ENCODE results near the gene MIR17HG.
"Not testable (repeated sequence)": the region's sequence is repeated elsewhere in the genome, so short reads cannot be mapped to it uniquely, and the experiment has no call there.

The MIR17HG gene

DNA sequence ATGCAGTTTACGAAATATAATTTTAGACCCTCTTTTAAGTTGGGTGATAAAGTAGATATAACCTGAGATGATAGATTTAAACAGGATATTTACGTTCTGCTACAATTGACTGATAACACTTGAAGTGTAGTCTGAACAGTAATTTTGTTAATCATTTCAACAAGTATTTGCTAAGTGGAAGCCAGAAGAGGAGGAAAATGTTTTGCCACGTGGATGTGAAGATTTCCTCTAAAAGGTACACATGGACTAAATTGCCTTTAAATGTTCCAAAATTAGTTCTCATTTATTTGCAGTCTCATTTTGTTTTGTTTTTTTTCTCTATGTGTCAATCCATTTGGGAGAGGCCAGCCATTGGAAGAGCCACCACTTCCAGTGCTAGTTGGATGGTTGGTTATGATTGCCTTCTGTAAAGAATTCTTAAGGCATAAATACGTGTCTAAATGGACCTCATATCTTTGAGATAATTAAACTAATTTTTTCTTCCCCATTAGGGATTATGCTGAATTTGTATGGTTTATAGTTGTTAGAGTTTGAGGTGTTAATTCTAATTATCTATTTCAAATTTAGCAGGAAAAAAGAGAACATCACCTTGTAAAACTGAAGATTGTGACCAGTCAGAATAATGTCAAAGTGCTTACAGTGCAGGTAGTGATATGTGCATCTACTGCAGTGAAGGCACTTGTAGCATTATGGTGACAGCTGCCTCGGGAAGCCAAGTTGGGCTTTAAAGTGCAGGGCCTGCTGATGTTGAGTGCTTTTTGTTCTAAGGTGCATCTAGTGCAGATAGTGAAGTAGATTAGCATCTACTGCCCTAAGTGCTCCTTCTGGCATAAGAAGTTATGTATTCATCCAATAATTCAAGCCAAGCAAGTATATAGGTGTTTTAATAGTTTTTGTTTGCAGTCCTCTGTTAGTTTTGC, 2.8 kb downstream of the MIR17HG start:
- no peaks in the 10 kb centered on the region for H3K9me3 Mint-ChIP-seq
- H3K4me3 Mint-ChIP-seq: no peak overlapping the region
- peaks cover 14% of the 10 kb centered on the region for H3K4me1 Mint-ChIP-seq
- ATAC-seq (replicated peaks; ENCODE audit: extremely low read depth, poor library complexity, severe bottlenecking): no peak
- H3K36me3 Mint-ChIP-seq (ENCODE audit: insufficient read depth): peaks cover 35% of the 10 kb centered on the region
- no peak for DNase-seq (ENCODE audit: low spot score in 2 of 2)
- no peaks in the 10 kb centered on the region for H3K27me3 Mint-ChIP-seq
- no peak overlapping the region for H3K27ac Mint-ChIP-seq (ENCODE audit: low read depth)

GRCh38 chr13:91351123-91351522, 3.6 kb downstream of the MIR17HG start:
- Mint-ChIP-seq H3K27ac (ENCODE audit: low read depth) (no peak overlapping the region), H3K4me3 (no peak overlapping the region), H3K4me1 (peaks cover 14% of the 10 kb centered on the region), H3K36me3 (ENCODE audit: insufficient read depth) (peaks cover 41% of the 10 kb centered on the region), H3K9me3 (no peaks in the 10 kb centered on the region), H3K27me3 (no peaks in the 10 kb centered on the region)
- DNase-seq (ENCODE audit: low spot score in 2 of 2) (no peak), ATAC-seq (replicated peaks; ENCODE audit: extremely low read depth, poor library complexity, severe bottlenecking) (no peak)

GRCh38 chr13:91351980-91352379, 4.5 kb downstream of the MIR17HG start:
- Mint-ChIP-seq H3K4me3 (no peak overlapping the region), H3K27ac (ENCODE audit: low read depth) (no peak overlapping the region), H3K9me3 (no peaks in the 10 kb centered on the region), H3K36me3 (ENCODE audit: insufficient read depth) (peaks cover 43% of the 10 kb centered on the region), H3K27me3 (no peaks in the 10 kb centered on the region), H3K4me1 (peaks cover 11% of the 10 kb centered on the region)
- ATAC-seq (replicated peaks; ENCODE audit: extremely low read depth, poor library complexity, severe bottlenecking): no peak
- DNase-seq (ENCODE audit: low spot score in 2 of 2): no peak

GRCh38 chr13:91352891-91353290, 5.4 kb downstream of the MIR17HG start:
- ATAC-seq (replicated peaks; ENCODE audit: extremely low read depth, poor library complexity, severe bottlenecking); H3K9me3 Mint-ChIP-seq; H3K4me1 Mint-ChIP-seq; DNase-seq (ENCODE audit: low spot score in 2 of 2); H3K4me3 Mint-ChIP-seq; H3K27me3 Mint-ChIP-seq; H3K27ac Mint-ChIP-seq (ENCODE audit: low read depth): not testable (repeated sequence)
- H3K36me3 Mint-ChIP-seq (ENCODE audit: insufficient read depth): peaks cover 43% of the 10 kb centered on the region

DNA sequence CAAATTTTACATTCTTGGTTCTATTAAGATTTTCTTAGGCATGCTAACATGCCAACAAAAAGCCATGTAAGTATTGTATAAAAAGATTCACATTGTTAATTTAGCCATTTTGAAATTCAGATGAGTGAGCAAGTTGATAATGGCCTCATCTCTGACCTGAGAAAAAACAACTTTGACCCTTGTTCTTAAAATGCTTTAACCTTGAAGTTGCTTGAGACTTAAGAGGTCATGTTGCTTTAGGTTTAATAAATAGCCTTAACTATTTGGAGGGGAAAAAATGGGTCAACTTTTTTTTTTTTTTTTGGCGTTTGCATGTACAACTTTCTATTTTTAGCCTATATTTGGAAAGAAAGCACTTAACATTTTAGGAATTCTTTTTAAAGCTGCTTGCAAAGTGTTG, 6.0 kb downstream of the MIR17HG start:
- DNase-seq (ENCODE audit: low spot score in 2 of 2) (no peak), ATAC-seq (replicated peaks; ENCODE audit: extremely low read depth, poor library complexity, severe bottlenecking) (no peak)
- H3K27me3 Mint-ChIP-seq: no peaks in the 10 kb centered on the region
- no peaks in the 10 kb centered on the region for H3K9me3 Mint-ChIP-seq
- H3K36me3 Mint-ChIP-seq (ENCODE audit: insufficient read depth): peaks cover 43% of the 10 kb centered on the region
- H3K4me3 Mint-ChIP-seq: no peak overlapping the region
- no peak overlapping the region for H3K27ac Mint-ChIP-seq (ENCODE audit: low read depth)
- H3K4me1 Mint-ChIP-seq: peaks cover 8% of the 10 kb centered on the region

DNA sequence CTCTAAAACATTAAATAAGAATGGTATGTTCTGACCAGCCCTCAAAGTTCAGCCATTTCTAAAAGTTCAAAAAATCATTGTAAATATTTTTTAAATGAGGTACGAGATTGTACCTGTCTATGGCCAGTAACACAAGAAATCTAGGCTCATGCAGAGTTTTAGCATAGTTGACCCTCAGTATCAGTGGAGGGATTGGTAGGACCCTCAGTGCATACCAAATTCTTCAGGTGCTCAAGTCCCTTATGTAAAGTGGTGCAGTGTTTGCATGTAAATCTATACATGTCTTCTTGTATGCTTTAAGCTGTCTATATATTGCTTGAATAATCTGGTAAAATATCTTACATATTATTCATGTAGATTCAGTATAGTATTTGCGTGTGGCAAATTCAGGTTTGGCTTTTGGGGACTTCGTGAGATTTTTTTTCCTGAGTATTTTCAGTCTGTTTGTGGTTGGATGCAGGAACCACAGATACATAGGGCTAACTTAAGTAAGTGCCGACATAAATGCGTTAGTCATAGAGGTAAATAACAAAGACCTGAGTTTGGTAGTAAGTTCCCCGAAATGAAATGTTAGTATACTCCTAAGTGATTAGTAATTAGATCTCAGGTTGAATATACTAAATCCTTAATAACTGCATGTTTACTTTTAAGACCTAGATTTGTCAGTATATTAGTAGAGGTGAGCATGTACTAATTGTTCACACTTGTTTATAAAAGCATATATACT, 7.8 kb downstream of the MIR17HG start:
- DNase-seq (ENCODE audit: low spot score in 2 of 2) (no peak), ATAC-seq (replicated peaks; ENCODE audit: extremely low read depth, poor library complexity, severe bottlenecking) (no peak)
- Mint-ChIP-seq H3K27me3 (no peaks in the 10 kb centered on the region), H3K4me1 (no peaks in the 10 kb centered on the region), H3K36me3 (ENCODE audit: insufficient read depth) (peaks cover 38% of the 10 kb centered on the region), H3K9me3 (no peaks in the 10 kb centered on the region), H3K4me3 (no peak overlapping the region), H3K27ac (ENCODE audit: low read depth) (peak overlapping the region; percentile 46)

DNA sequence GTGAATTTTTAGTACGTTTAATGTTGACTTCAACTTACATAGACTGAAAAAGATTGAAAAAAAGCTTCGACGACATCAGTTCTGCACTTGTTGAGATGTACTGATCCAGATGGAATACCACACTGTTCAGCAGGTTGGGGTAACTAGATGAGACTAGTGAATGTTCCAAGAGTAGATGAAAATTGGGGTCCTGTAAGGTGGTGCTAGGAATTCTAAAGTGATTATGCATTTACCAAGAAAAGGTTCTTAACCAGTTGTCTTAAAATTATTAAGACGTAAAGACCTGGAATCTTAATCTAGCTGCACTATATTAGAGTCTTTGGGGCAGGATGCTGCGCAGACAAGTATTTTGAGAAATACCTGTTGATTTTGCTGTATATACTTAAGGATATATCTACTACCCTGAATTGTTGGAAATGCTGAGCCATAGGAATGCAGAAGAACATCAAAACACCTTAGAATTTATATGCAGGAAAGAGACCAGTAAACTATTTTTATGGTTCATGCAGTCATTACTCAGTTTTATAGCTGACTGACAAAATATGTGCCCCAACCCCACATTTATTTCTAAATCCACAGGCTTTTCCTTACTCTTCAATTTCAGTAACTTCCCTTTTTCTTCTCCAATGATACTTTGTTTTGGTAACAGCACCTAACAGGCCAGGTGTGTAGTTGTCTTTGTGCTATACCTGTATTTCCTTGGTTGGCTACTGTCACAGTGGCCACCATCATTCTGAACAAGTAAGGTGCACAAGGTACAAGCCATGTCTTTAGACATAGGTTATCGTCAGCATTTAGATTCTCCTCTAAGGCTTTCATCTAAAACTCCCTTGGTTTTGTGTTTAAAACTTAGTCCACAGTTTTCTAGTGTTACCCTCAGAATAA, 8.6 kb downstream of the MIR17HG start:
- H3K27me3 Mint-ChIP-seq: no peaks in the 10 kb centered on the region
- no peak overlapping the region for H3K27ac Mint-ChIP-seq (ENCODE audit: low read depth)
- ATAC-seq (replicated peaks; ENCODE audit: extremely low read depth, poor library complexity, severe bottlenecking) (no peak), DNase-seq (ENCODE audit: low spot score in 2 of 2) (no peak)
- no peak overlapping the region for H3K4me3 Mint-ChIP-seq
- no peaks in the 10 kb centered on the region for H3K4me1 Mint-ChIP-seq
- no peaks in the 10 kb centered on the region for H3K9me3 Mint-ChIP-seq
- H3K36me3 Mint-ChIP-seq (ENCODE audit: insufficient read depth): peaks cover 38% of the 10 kb centered on the region

GRCh38 chr13:91356919-91357612, 9.6 kb downstream of the MIR17HG start:
- H3K36me3 Mint-ChIP-seq (ENCODE audit: insufficient read depth): peaks cover 30% of the 10 kb centered on the region
- no peaks in the 10 kb centered on the region for H3K4me1 Mint-ChIP-seq
- no peak overlapping the region for H3K4me3 Mint-ChIP-seq

GRCh38 chr13:91357613-91358386, 10.3 kb downstream of the MIR17HG start:
- Mint-ChIP-seq H3K36me3 (ENCODE audit: insufficient read depth) (peaks cover 26% of the 10 kb centered on the region), H3K4me3 (no peak overlapping the region), H3K4me1 (no peaks in the 10 kb centered on the region), H3K27ac (ENCODE audit: low read depth) (no peak overlapping the region), H3K9me3 (no peaks in the 10 kb centered on the region), H3K27me3 (no peaks in the 10 kb centered on the region)
- ATAC-seq (replicated peaks; ENCODE audit: extremely low read depth, poor library complexity, severe bottlenecking): no peak
- DNase-seq (ENCODE audit: low spot score in 2 of 2): no peak

More at GRCh38 chr13:91356919-91357612, 9.6 kb downstream of the MIR17HG start:
- no peaks in the 10 kb centered on the region for H3K9me3 Mint-ChIP-seq
- DNase-seq (ENCODE audit: low spot score in 2 of 2) (no peak), ATAC-seq (replicated peaks; ENCODE audit: extremely low read depth, poor library complexity, severe bottlenecking) (no peak)
- H3K27ac Mint-ChIP-seq (ENCODE audit: low read depth): no peak overlapping the region
- H3K27me3 Mint-ChIP-seq: no peaks in the 10 kb centered on the region

DNA sequence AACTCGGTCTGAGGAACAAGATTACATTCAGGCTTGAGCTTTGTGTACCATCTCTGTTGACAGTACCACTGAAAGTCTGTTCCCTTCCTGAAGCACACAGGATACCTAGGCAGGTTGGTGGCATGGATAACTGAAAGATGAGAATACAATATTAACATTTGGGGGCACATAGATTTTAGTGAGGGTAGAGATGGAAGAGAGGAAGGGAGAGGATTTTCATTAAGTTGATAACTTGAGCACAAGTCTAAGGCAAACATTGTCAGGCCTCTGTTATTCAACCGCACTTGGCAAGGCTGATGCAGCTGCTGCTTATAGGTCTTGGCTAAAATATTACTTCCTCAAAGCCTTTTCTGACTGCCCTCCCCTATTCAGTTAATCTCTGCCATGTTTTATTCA, 10.9 kb downstream of the MIR17HG start:
- ATAC-seq (replicated peaks; ENCODE audit: extremely low read depth, poor library complexity, severe bottlenecking): no peak
- no peak overlapping the region for H3K4me3 Mint-ChIP-seq
- peaks cover 23% of the 10 kb centered on the region for H3K36me3 Mint-ChIP-seq (ENCODE audit: insufficient read depth)

GRCh38 chr13:91359111-91359510, 11.6 kb downstream of the MIR17HG start:
- Mint-ChIP-seq H3K9me3 (no peaks in the 10 kb centered on the region), H3K4me3 (no peak overlapping the region), H3K27ac (ENCODE audit: low read depth) (no peak overlapping the region), H3K27me3 (no peaks in the 10 kb centered on the region), H3K36me3 (ENCODE audit: insufficient read depth) (peaks cover 17% of the 10 kb centered on the region), H3K4me1 (no peaks in the 10 kb centered on the region)
- ATAC-seq (replicated peaks; ENCODE audit: extremely low read depth, poor library complexity, severe bottlenecking) (no peak), DNase-seq (ENCODE audit: low spot score in 2 of 2) (no peak)

More for the DNA sequence above, 10.9 kb downstream of the MIR17HG start:
- Mint-ChIP-seq H3K27me3 (no peaks in the 10 kb centered on the region), H3K27ac (ENCODE audit: low read depth) (no peak overlapping the region), H3K9me3 (no peaks in the 10 kb centered on the region), H3K4me1 (no peaks in the 10 kb centered on the region)
- DNase-seq (ENCODE audit: low spot score in 2 of 2): no peak
